HepG2 (cell line): Measurements from ENCODE around the gene NISCH. TPM values are rescaled to one million over a fixed set of nuclear protein-coding genes. Genes with fewer than 3 reads are reported as not detected.

ENCODE experiments used
- CBX1 ChIP-seq: IDR thresholded peaks from one replicate; pipeline ENCODE4 v1.6.1; 2016; ENCODE audit warnings: antibody characterized with exemption, low read depth
- CCAR2 ChIP-seq: fragments of 200-400 bp; formaldehyde crosslinking; optimal IDR thresholded peaks from 2 replicates; pipeline ENCODE3; 2018; ENCODE audit warnings: low read depth, mild to moderate bottlenecking, low read length, moderate library complexity
- FOXM1 ChIP-seq: sonication (generic); formaldehyde crosslinking; IDR thresholded peaks from 2 replicates; pipeline ENCODE4 v1.5.0; 2020; ENCODE audit warnings: missing genetic modification reagents
- FOXP1 ChIP-seq, 2 experiments: fragments of 450-650 bp in 1 of 2; IDR thresholded peaks; 2 replicates each; pipeline ENCODE4 v1.6.1; 2017 to 2018; ENCODE audit warnings: antibody characterized with exemption in 1 of 2
- JUND ChIP-seq: sonication (generic); formaldehyde crosslinking; IDR thresholded peaks from 2 replicates; pipeline ENCODE4 v1.8.0; 2022; ENCODE audit warnings: mild to moderate bottlenecking, missing genetic modification reagents
- KDM5A ChIP-seq: fragments of 200-600 bp; sonication (generic); IDR thresholded peaks from 2 replicates; pipeline ENCODE4 v1.7.0; 2018; ENCODE audit warnings: antibody characterized with exemption, mild to moderate bottlenecking, low read length, borderline replicate concordance
- NBN ChIP-seq: fragments of 450-650 bp; conservative IDR thresholded peaks from 2 replicates; pipeline ENCODE4 v1.6.1; 2017
- NFIC ChIP-seq: IDR thresholded peaks from 2 replicates; pipeline ENCODE4 v1.6.1; 2012; ENCODE audit warnings: mild to moderate bottlenecking, low read length, inconsistent platforms
- NFYC ChIP-seq: IDR thresholded peaks from 2 replicates; pipeline ENCODE4 v1.6.1; 2016; ENCODE audit warnings: missing genetic modification reagents, missing compliant biosample characterization
- PCBP1 ChIP-seq: fragments of 200-400 bp; formaldehyde crosslinking; IDR thresholded peaks from 2 replicates; pipeline ENCODE4 v1.6.1; 2017; ENCODE audit warnings: mild to moderate bottlenecking, low read depth, low read length, borderline replicate concordance
- RCOR2 ChIP-seq: IDR thresholded peaks from 2 replicates; pipeline ENCODE4 v1.6.1; 2016; ENCODE audit warnings: missing biosample characterization, missing genetic modification reagents
- RORA ChIP-seq: sonication (generic); formaldehyde crosslinking; IDR thresholded peaks from 2 replicates; pipeline ENCODE4 v1.5.0; 2020; ENCODE audit warnings: mild to moderate bottlenecking, missing genetic modification reagents, moderate library complexity
- SP1 ChIP-seq, 2 experiments: fragments of 450-650 bp in 1 of 2; sonication (generic) in 1 of 2; formaldehyde crosslinking in 1 of 2; IDR thresholded peaks; 2 replicates each; pipeline versions ENCODE4 v1.4.0 to v1.6.1; 2016 to 2020; ENCODE audit warnings: missing genetic modification reagents in 1 of 2
- SRSF1 ChIP-seq: fragments of 200-400 bp; formaldehyde crosslinking; optimal IDR thresholded peaks from 2 replicates; pipeline ENCODE3; 2017; ENCODE audit warnings: mild to moderate bottlenecking, low read depth, low read length, moderate library complexity
- SSRP1 ChIP-seq: IDR thresholded peaks from 2 replicates; pipeline ENCODE4 v1.6.1; 2016; ENCODE audit warnings: control low read depth
- ZC3H13 ChIP-seq: sonication (generic); formaldehyde crosslinking; IDR thresholded peaks from 2 replicates; pipeline ENCODE4 v1.8.1; 2023; ENCODE audit warnings: mild to moderate bottlenecking, missing genetic modification reagents, moderate library complexity
- ZNF207 ChIP-seq: fragments of 450-650 bp; IDR thresholded peaks from 2 replicates; pipeline ENCODE4 v1.6.1; 2016; ENCODE audit warnings: antibody characterized with exemption, borderline replicate concordance
- ZNF547 ChIP-seq: sonication (generic); formaldehyde crosslinking; IDR thresholded peaks from 2 replicates; pipeline ENCODE4 v1.5.1; 2020; ENCODE audit warnings: mild to moderate bottlenecking, missing genetic modification reagents
- polyA plus RNA-seq, 8 experiments: library from polyadenylated mRNA; depleted of rRNA in 3 of 8; stranded (reverse) in 7 of 8; unstranded in 1 of 8; fragments of >200 nt; fragmentation: Illumina TruSeq in 4 of 8; extraction: Trizol in 4 of 8; gene quantifications; 2 replicates each; pipeline versions ENCODE4 v1.2.1 to v1.2.3, GENCODE V29; 2011 to 2016; ENCODE audit warnings: low read depth in 4 of 8, missing spikeins in 1 of 8, mixed read lengths in 1 of 8; ENCODE audit not compliant: insufficient read depth in 1 of 8
- total RNA-seq, 5 experiments: library from RNA; depleted of rRNA; stranded (reverse); fragments of >200 nt; fragmentation: Illumina TruSeq; extraction: Trizol; gene quantifications; 2 replicates each; pipeline ENCODE4 v1.2.3, GENCODE V29; 2016; ENCODE audit warnings: low read depth in 1 of 5
- TF ChIP-seq, protein P1 (sequence below): sonication (generic); formaldehyde crosslinking; IDR thresholded peaks from 2 replicates; pipeline ENCODE4 v1.4.0; 2020; ENCODE audit warnings: mild to moderate bottlenecking, missing genetic modification reagents
- TF ChIP-seq, protein P2 (sequence below): sonication (generic); formaldehyde crosslinking; IDR thresholded peaks from 2 replicates; pipeline ENCODE4 v1.5.0; 2020; ENCODE audit warnings: mild to moderate bottlenecking, missing genetic modification reagents
- TF ChIP-seq, protein P3 (sequence below): sonication (generic); formaldehyde crosslinking; IDR thresholded peaks from 2 replicates; pipeline ENCODE4 v1.4.0; 2020; ENCODE audit warnings: missing genetic modification reagents, borderline replicate concordance

The NISCH gene
- total and polyA plus RNA-seq, 2 of the 13 experiments (the other 11 are each of a cell fraction or from before 2014, with no cell fraction given) = 27.0 to 47.6 TPM

DNA sequence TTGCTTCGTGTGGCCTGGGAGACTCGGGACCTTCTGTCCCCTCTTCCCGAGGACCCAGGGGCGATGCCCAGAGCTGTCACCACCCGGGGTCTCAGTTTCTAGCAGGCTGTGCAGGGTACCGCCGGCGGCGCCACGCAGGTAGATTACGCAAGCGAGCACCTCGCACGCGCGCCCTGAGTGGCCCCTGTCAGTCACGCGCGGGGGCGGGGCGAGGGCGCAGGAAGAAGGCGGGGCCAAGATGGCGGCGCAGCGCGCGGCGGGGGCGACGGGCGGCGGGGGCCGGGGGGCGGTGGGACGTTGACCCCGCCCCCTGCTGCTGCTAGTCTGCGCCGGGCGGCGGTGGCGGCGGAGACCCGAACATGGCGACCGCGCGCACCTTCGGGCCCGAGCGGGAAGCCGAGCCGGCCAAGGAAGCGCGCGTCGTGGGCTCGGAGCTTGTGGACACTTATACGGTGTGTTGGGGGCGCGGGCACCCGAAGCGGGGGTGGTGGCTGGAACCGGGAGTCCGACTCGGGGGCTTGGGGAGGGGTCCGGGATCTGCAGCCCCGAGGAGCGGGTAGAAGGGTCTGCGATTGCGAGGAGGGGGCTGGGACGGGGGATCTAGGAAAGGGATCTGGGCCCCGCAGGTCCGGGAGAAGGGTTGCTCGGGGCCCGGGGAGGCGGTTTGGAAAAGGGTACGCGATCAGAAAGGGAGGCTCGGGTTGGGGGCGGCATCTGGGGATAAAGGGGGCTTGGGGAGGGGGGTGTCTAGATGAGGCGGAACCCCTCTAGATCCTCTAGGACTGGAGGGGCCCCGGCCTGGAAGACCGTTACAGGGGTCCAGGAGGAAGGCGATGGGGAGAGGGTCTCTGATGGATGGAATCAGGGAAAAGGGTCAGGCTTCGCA is at the start of gene NISCH (continued):
- TF ChIP-seq, protein P1, sequence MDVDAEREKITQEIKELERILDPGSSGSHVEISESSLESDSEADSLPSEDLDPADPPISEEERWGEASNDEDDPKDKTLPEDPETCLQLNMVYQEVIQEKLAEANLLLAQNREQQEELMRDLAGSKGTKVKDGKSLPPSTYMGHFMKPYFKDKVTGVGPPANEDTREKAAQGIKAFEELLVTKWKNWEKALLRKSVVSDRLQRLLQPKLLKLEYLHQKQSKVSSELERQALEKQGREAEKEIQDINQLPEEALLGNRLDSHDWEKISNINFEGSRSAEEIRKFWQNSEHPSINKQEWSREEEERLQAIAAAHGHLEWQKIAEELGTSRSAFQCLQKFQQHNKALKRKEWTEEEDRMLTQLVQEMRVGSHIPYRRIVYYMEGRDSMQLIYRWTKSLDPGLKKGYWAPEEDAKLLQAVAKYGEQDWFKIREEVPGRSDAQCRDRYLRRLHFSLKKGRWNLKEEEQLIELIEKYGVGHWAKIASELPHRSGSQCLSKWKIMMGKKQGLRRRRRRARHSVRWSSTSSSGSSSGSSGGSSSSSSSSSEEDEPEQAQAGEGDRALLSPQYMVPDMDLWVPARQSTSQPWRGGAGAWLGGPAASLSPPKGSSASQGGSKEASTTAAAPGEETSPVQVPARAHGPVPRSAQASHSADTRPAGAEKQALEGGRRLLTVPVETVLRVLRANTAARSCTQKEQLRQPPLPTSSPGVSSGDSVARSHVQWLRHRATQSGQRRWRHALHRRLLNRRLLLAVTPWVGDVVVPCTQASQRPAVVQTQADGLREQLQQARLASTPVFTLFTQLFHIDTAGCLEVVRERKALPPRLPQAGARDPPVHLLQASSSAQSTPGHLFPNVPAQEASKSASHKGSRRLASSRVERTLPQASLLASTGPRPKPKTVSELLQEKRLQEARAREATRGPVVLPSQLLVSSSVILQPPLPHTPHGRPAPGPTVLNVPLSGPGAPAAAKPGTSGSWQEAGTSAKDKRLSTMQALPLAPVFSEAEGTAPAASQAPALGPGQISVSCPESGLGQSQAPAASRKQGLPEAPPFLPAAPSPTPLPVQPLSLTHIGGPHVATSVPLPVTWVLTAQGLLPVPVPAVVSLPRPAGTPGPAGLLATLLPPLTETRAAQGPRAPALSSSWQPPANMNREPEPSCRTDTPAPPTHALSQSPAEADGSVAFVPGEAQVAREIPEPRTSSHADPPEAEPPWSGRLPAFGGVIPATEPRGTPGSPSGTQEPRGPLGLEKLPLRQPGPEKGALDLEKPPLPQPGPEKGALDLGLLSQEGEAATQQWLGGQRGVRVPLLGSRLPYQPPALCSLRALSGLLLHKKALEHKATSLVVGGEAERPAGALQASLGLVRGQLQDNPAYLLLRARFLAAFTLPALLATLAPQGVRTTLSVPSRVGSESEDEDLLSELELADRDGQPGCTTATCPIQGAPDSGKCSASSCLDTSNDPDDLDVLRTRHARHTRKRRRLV (CRISPR knock-in tag) = no peak
- TF ChIP-seq, protein P2, sequence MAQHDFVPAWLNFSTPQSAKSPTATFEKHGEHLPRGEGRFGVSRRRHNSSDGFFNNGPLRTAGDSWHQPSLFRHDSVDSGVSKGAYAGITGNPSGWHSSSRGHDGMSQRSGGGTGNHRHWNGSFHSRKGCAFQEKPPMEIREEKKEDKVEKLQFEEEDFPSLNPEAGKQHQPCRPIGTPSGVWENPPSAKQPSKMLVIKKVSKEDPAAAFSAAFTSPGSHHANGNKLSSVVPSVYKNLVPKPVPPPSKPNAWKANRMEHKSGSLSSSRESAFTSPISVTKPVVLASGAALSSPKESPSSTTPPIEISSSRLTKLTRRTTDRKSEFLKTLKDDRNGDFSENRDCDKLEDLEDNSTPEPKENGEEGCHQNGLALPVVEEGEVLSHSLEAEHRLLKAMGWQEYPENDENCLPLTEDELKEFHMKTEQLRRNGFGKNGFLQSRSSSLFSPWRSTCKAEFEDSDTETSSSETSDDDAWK (CRISPR knock-in tag) = no peak
- no peak for TF ChIP-seq CCAR2
- no peak for TF ChIP-seq JUND (CRISPR knock-in tag)
- TF ChIP-seq RCOR2 (CRISPR knock-in tag) = no peak
- TF ChIP-seq ZNF207 = no peak
- no peak for TF ChIP-seq FOXM1 (CRISPR knock-in tag)
- no peak for TF ChIP-seq SSRP1 (CRISPR knock-in tag)
- peak; percentile 69 for TF ChIP-seq NFYC (CRISPR knock-in tag)
- TF ChIP-seq ZC3H13 (CRISPR knock-in tag) = no peak; the same call in 1 of the 2 replicates
- TF ChIP-seq NBN = no peak
- TF ChIP-seq FOXP1 (IDR thresholded peaks at IDR 0.05) = no peak
- TF ChIP-seq FOXP1 (CRISPR knock-in tag; IDR thresholded peaks at IDR 0.05) = no peak
- TF ChIP-seq, protein P3, sequence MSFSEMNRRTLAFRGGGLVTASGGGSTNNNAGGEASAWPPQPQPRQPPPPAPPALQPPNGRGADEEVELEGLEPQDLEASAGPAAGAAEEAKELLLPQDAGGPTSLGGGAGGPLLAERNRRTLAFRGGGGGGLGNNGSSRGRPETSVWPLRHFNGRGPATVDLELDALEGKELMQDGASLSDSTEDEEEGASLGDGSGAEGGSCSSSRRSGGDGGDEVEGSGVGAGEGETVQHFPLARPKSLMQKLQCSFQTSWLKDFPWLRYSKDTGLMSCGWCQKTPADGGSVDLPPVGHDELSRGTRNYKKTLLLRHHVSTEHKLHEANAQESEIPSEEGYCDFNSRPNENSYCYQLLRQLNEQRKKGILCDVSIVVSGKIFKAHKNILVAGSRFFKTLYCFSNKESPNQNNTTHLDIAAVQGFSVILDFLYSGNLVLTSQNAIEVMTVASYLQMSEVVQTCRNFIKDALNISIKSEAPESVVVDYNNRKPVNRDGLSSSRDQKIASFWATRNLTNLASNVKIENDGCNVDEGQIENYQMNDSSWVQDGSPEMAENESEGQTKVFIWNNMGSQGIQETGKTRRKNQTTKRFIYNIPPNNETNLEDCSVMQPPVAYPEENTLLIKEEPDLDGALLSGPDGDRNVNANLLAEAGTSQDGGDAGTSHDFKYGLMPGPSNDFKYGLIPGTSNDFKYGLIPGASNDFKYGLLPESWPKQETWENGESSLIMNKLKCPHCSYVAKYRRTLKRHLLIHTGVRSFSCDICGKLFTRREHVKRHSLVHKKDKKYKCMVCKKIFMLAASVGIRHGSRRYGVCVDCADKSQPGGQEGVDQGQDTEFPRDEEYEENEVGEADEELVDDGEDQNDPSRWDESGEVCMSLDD = no peak
- TF ChIP-seq KDM5A = peak; percentile 43; the same call in 1 of the 2 replicates
- TF ChIP-seq NFIC = no peak
- peak; percentile 41 for TF ChIP-seq SRSF1
- no peak for TF ChIP-seq SP1 (IDR thresholded peaks at IDR 0.05)
- peak; percentile 92 for TF ChIP-seq SP1 (CRISPR knock-in tag; IDR thresholded peaks at IDR 0.05)
- TF ChIP-seq RORA (CRISPR knock-in tag) = no peak
- no peak for TF ChIP-seq PCBP1
- peak; percentile 64; the same call in 1 of the 2 replicates for TF ChIP-seq ZNF547 (CRISPR knock-in tag)
- no peak for TF ChIP-seq CBX1
